Measurements from ENCODE around the gene ZP2.

DNA sequence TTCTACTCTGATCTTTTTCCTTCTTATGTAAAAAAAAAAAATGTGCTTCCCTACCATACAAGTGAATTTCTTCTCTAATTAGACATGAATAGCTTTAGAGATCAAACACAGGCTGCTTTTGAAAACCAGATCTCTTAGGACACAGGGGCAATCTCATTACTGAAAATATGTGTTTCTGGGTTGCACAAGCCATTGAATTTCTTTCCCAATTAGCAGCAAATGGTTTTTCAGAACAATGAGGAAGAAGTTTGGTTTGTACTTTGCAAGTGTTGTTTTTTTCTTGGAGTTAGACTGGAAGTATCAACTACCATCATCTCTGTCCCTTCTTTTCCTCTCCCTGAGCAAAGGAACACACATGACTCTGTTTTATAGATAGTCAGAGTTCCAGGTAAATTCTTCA, 16.5 kb upstream of the ZP2 start:
- TF ChIP-seq, protein P1, sequence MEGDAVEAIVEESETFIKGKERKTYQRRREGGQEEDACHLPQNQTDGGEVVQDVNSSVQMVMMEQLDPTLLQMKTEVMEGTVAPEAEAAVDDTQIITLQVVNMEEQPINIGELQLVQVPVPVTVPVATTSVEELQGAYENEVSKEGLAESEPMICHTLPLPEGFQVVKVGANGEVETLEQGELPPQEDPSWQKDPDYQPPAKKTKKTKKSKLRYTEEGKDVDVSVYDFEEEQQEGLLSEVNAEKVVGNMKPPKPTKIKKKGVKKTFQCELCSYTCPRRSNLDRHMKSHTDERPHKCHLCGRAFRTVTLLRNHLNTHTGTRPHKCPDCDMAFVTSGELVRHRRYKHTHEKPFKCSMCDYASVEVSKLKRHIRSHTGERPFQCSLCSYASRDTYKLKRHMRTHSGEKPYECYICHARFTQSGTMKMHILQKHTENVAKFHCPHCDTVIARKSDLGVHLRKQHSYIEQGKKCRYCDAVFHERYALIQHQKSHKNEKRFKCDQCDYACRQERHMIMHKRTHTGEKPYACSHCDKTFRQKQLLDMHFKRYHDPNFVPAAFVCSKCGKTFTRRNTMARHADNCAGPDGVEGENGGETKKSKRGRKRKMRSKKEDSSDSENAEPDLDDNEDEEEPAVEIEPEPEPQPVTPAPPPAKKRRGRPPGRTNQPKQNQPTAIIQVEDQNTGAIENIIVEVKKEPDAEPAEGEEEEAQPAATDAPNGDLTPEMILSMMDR (IDR thresholded peaks at IDR 0.05; ENCODE audit: low read depth, low read length, missing input control) = no peak
- TF ChIP-seq YY1 (IDR thresholded peaks at IDR 0.05) (no peak), RAD21 (IDR thresholded peaks at IDR 0.05) (no peak), TAF1 (conservative IDR thresholded peaks at IDR 0.05) (no peak), FOXA1 (IDR thresholded peaks at IDR 0.05) (no peak), SP1 (IDR thresholded peaks at IDR 0.05) (no peak), GABPA (IDR thresholded peaks at IDR 0.05 in 1 of 2, conservative IDR thresholded peaks at IDR 0.05 in 1 of 2) (no peak), EGR1 (IDR thresholded peaks at IDR 0.05; ENCODE audit: low read depth in 2 of 2) (no peak), JUND (IDR thresholded peaks at IDR 0.05) (no peak)
- TF ChIP-seq, protein P2, sequence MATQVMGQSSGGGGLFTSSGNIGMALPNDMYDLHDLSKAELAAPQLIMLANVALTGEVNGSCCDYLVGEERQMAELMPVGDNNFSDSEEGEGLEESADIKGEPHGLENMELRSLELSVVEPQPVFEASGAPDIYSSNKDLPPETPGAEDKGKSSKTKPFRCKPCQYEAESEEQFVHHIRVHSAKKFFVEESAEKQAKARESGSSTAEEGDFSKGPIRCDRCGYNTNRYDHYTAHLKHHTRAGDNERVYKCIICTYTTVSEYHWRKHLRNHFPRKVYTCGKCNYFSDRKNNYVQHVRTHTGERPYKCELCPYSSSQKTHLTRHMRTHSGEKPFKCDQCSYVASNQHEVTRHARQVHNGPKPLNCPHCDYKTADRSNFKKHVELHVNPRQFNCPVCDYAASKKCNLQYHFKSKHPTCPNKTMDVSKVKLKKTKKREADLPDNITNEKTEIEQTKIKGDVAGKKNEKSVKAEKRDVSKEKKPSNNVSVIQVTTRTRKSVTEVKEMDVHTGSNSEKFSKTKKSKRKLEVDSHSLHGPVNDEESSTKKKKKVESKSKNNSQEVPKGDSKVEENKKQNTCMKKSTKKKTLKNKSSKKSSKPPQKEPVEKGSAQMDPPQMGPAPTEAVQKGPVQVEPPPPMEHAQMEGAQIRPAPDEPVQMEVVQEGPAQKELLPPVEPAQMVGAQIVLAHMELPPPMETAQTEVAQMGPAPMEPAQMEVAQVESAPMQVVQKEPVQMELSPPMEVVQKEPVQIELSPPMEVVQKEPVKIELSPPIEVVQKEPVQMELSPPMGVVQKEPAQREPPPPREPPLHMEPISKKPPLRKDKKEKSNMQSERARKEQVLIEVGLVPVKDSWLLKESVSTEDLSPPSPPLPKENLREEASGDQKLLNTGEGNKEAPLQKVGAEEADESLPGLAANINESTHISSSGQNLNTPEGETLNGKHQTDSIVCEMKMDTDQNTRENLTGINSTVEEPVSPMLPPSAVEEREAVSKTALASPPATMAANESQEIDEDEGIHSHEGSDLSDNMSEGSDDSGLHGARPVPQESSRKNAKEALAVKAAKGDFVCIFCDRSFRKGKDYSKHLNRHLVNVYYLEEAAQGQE (IDR thresholded peaks at IDR 0.05) = no peak
- TF ChIP-seq, protein P3, sequence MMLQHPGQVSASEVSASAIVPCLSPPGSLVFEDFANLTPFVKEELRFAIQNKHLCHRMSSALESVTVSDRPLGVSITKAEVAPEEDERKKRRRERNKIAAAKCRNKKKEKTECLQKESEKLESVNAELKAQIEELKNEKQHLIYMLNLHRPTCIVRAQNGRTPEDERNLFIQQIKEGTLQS (IDR thresholded peaks at IDR 0.05) = no peak
- TF ChIP-seq, protein P4, sequence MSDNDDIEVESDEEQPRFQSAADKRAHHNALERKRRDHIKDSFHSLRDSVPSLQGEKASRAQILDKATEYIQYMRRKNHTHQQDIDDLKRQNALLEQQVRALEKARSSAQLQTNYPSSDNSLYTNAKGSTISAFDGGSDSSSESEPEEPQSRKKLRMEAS (IDR thresholded peaks at IDR 0.05) = no peak
- TF ChIP-seq, protein P5, sequence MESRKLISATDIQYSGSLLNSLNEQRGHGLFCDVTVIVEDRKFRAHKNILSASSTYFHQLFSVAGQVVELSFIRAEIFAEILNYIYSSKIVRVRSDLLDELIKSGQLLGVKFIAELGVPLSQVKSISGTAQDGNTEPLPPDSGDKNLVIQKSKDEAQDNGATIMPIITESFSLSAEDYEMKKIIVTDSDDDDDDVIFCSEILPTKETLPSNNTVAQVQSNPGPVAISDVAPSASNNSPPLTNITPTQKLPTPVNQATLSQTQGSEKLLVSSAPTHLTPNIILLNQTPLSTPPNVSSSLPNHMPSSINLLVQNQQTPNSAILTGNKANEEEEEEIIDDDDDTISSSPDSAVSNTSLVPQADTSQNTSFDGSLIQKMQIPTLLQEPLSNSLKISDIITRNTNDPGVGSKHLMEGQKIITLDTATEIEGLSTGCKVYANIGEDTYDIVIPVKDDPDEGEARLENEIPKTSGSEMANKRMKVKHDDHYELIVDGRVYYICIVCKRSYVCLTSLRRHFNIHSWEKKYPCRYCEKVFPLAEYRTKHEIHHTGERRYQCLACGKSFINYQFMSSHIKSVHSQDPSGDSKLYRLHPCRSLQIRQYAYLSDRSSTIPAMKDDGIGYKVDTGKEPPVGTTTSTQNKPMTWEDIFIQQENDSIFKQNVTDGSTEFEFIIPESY (IDR thresholded peaks at IDR 0.05) = no peak
